Measurements from ENCODE around the gene MINDY1.

The MINDY1 gene

GRCh38 chr1:151010346-151010726 lies 3.6 kb upstream of the MINDY1 start:
- FAIRE-seq, result no peak

- no peak for FAIRE-seq
These were observed 3.1 kb upstream of the MINDY1 start for GRCh38 chr1:151009674-151010345.

GRCh38 chr1:151009206-151009587 lies 2.5 kb upstream of the MINDY1 start:
- FAIRE-seq, result no peak

- peak; percentile 64 for FAIRE-seq
These were observed 1.8 kb upstream of the MINDY1 start, which contains the start of gene PRUNE1 for GRCh38 chr1:151008244-151009205. TSS of gene PRUNE1 (plus strand) at chr1:151008449. CDS start at chr1:151008633, 184 bp downstream.

- FAIRE-seq, result no peak
These were observed 1.1 kb upstream of the MINDY1 start for GRCh38 chr1:151007853-151008243.

GRCh38 chr1:151005729-151006319 lies 878 bp downstream of the MINDY1 start:
- no peak for FAIRE-seq

GRCh38 chr1:151003180-151003579 lies 3.5 kb downstream of the MINDY1 start:
- no peak for FAIRE-seq

DNA sequence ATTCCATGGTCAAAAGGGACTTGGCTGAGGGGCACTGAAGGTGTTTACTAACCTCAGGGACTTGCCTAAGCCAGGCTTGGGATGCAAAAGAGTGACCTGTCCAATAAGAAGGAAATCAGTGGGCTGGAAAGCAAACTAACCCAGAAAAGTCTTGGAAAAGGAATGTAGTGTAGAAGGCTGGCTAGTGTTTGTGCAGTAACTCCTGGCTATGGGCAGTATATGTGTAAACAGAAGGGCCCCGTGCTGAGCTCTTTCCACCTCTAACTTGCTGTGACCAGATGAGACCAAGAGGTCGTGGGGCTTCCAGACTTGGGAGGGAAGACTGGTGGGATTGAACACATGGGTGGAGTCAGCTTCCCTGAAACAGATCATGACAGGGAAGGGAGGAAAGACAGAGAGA lies 4.1 kb downstream of the MINDY1 start:
- no peak for FAIRE-seq

GRCh38 chr1:151002051-151002450 lies 4.7 kb downstream of the MINDY1 start:
- FAIRE-seq, result no peak

- no peak for FAIRE-seq
These were observed 5.1 kb downstream of the MINDY1 start for GRCh38 chr1:151001602-151002001.

GRCh38 chr1:151000408-151000807 lies 6.3 kb downstream of the MINDY1 start:
- FAIRE-seq, result no peak

GRCh38 chr1:150999926-151000325 lies 6.8 kb downstream of the MINDY1 start:
- FAIRE-seq, result no peak

DNA sequence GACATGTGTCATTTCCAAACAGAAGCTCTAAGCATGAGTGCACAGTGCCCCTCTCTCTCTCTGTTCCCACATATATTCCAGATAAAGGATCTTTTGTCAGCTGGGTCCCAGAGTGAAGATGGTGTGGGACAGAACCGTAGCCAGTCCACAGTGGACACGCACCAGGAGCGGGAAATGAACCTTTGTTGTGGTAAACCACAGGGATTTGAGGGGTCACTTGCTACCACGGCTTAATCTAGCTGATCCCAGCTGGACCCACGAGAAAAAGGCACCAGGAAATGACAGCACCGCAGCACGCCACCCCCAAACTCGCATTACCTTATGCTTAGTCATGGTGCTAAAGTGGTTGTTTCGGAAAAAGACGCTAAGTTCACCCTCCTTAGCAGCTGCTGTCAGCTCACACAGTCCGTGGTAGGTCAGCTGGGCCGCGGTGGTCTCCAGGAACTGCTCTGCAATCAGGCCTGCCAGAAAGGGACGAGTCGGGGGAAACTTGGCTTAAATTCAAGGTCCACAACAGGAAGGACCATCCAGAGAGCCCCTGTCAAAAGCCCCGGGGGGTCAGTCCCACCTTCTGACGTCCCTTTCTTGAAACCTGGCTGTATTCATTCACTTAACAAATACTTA lies 7.5 kb downstream of the MINDY1 start:
- no peak for FAIRE-seq

GRCh38 chr1:150997949-150998348 lies 8.8 kb downstream of the MINDY1 start:
- FAIRE-seq, result no peak

DNA sequence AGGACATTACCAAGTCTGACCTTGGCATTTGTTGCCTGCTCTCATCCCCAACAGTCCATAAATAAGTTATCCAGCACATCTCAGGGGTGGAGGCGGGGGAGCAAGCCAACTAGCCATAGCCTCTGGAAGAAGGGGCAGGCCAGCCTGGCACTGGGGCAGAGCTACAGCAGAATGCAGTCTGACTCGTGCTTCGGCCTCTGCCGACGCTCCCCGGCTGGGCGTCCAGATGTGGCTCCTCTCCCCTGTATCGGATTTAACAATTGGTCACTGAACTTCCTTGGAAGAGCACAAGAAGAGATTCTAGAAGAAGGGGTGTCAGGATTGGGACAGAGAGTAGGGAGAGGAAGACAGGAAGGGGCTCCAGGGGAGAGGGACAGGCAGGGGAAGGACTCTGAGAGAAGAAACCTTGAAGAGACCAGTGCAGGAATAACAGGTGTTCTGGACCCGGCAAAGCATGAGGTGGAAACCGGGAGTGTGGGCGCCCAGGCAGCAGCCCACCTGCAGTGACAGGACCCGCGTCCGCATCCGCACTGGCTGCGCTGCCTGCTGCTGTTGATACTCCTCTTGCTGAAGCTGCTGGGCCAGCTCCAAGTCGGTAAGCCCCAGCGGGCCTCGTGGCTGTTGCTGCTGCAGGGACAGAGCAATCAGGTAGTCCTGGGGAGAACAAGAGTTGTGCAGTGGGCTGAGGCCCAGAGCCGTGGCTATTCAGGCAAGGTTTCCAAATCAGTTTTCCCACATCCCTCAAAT lies 9.4 kb downstream of the MINDY1 start:
- FAIRE-seq, result no peak

DNA sequence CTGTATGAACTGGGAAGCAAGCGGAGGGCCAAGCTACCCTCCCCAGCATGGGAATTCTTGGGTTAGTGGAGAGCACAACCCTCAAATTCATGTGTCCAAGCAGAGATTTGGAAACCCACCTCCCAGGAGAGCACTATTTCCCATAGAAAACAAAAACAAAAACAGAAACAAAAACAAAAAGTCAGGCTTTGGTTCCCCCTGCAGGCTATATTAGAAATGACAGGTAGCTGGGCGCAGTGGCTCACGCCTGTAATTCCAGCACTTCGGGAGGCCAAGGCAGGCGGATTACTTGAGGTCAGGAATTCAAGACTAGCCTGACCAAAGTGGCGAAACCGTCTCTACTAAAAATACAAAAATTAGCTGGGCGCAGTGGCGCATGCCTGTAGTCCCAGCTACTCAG lies 10.8 kb downstream of the MINDY1 start:
- no peak for FAIRE-seq

GRCh38 chr1:150995460-150995859 lies 11.2 kb downstream of the MINDY1 start:
- FAIRE-seq, result no peak

DNA sequence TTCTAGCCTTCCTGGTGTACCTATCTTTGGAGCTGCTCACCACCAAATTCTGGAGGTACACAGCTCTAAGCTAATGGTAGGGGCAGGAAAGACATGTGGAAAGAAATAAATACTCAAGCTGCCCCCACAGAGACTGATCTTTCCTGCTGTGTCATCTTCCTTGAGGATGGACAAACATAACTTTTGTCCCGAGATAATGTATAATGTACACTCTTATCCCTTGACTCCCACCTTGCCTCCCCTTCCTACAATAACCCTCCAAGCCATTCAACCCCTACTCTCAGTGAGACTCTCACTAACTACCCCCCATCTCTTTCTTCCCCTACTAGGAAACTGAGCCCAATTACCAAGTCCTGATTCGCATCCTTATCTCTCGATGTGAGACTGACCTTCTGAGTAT lies 12.5 kb downstream of the MINDY1 start:
- no peak for FAIRE-seq

GRCh38 chr1:150992626-150993025 lies 14.1 kb downstream of the MINDY1 start:
- no peak for FAIRE-seq

GRCh38 chr1:150987924-150988323 lies 18.8 kb downstream of the MINDY1 start:
- FAIRE-seq, result no peak

DNA sequence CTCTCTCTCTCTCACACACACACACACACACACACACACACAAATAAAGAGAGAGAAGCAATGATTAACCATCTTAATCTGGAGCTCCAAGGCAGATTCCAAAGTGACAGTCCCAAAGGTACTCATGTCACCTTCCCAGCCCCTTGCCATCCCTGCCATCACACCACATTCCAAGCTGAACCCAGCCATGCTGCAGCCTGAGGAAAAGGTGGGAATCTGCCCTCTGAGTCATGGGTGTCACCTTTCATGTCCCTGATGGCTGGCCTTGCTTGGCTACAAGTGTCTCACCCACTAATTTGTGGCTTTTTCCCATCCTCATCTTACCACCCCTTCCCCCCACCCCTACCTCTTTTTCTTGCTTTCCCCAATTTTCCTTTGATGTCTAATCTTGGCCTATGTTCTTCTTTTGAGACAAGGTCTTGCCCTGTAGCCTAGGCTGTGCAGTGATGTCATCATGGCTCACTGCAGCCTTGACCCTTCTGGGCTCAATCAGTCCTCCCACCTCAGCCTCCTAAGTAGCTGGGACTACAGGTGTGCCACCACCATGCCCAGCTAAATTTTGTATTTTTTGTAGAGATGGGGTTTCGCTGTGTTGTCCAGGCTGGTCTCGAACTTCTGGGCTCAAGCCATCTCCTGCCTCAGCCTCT lies 21.4 kb downstream of the MINDY1 start:
- FAIRE-seq, result no peak

Data from endometrium (tissue), 2 donors.